Stimulated activated CD8-positive, alpha-beta memory T cell treated with anti-CD3 and anti-CD28 coated beads, Interleukin-12 subunit alpha, Interleukin-12 subunit beta, amount 100 ng/mL, for 4 hours (primary cell): ENCODE data around the gene REM2.

ENCODE experiments used
- DNase-seq: peaks from one replicate; pipeline ENCODE4 v3.0.0-alpha.2; 2020; ENCODE audit warnings: low read depth

The REM2 gene

DNA sequence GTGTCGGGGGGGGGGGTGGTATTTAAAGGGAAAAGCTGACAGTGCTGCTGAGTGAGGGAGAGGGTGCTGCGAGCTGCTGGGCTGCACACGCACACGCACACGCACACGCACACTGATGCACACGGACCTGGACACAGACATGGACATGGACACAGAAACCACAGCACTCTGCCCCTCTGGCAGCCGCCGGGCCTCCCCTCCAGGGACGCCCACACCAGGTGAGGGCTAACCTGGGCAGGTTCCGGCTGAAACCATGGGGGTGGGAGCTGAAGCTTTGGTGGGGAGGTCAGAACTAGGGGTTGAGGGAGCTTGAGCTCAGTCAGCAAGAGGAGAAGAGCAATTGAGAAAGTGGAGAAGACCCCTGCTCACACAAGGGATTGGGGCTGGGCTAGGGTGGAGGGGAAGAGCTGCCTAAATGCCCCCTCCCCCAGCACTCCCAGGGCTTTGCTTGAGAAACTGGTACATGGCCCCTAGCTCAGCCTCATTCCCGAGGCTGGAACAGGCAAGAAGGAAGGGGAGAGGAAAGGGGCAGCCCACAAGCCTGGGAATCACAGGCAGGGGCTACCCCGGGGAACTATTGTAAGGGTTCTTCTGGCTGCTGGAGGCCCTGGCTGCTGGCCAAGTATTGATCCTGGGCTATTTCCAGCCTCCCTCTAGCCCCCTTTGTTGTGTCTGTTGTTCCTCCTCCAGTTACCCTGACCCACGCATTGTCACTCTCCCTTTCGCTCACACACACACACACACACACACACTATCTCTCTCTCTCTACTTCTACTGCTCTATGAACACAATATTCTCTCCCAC lies at the start of gene REM2:
Gene REM2 (plus strand): TSS at position 50 of the 804 bp plus-strand sequence. CDS start 66 bp downstream, at position 116.
- no peak for DNase-seq

GRCh38 chr14:22835505-22835904 lies 47.5 kb upstream of the REM2 start:
- DNase-seq = no peak

DNA sequence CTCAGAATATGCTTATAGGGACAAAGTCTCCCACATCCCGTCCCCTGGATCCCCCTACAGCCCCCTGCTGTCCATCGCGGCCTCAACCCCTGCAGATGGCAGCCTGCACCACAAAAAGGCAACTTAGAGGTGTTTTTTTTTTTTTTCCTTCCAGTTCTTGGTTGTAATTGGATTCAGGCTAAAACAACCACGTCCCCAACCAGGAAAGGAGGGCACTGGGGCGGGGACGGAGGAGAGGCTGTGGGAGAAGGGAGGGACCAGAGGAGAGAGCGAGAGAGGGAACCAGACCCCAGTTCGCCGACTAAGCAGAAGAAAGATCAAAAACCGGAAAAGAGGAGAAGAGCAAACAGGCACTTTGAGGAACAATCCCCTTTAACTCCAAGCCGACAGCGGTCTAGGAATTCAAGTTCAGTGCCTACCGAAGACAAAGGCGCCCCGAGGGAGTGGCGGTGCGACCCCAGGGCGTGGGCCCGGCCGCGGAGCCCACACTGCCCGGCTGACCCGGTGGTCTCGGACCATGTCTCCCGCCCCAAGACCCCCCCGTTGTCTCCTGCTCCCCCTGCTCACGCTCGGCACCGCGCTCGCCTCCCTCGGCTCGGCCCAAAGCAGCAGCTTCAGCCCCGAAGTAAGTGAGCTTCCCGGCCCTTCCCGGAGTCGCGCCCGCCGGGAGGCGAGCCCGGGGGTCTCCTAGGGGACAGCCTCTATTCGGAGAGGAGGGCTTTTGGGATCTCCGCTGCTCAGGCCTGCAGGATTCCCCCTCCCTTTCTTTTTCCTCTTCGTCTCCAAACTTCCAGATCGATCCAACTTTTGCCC lies 46.5 kb upstream of the REM2 start, which contains the start of gene MMP14:
Gene MMP14 (plus strand): TSS at position 285 of the 813 bp plus-strand sequence. CDS start 233 bp downstream, at position 518.
- DNase-seq = no peak

GRCh38 chr14:22837114-22837749 lies 45.8 kb upstream of the REM2 start:
- DNase-seq = no peak

DNA sequence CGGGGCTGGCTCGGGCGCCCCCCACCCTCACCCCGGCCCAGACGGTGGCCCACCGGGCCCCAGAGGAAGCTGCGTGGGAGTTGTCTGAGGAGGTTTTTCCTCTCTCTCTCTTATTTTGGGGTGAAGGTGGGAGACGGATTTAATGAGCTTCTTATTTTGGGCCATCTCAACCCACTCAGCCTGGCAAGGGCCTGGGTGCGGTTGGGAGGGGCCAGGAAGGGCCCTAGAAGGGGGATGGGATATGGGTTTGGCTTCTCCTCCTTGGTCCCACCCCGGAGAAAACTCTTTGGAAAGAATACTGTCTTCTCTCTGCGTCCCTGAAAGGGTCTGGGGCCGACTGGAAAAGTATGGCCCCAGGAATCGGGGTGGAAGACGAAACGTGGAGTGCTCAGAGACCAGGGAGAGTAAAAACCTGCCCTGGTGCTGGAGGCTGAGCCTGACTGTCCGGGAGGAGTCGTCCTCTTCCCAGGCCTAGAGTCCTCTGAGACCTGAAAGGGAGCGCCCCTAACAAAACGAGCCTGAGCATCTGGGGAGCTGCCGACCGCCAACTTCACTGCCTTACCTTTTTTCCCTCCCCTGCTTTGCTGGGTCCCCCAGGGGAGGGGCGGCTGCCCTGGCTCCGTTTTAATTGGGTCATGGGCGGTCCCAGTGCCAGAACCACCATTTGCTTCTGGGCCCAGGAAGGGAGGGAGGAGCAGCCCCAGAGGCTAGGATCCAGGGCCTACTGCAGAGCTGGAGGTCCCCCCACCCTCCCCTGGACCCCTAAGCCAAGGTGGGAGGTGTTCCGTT lies 45.1 kb upstream of the REM2 start:
- no peak for DNase-seq

- DNase-seq = no peak
Observed at GRCh38 chr14:22838631-22839041, 44.4 kb upstream of the REM2 start.

GRCh38 chr14:22839159-22839779 lies 43.8 kb upstream of the REM2 start:
- no peak for DNase-seq

- DNase-seq = no peak
Observed at GRCh38 chr14:22841311-22841710, 41.7 kb upstream of the REM2 start.

DNA sequence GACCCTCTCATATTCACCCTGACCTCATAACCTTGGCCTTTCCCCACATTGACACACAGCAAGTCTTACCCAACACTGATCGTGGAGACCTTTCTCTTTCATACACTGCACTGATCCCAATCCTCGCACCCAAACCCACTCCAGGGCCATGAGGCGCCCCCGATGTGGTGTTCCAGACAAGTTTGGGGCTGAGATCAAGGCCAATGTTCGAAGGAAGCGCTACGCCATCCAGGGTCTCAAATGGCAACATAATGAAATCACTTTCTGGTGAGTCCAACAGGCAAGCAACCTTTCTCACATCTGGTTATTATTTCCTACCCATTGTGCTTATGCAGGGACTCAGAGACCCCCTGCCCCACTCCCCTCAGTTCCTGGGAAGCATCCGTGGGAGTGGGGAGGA lies 41.3 kb upstream of the REM2 start:
- DNase-seq = no peak

GRCh38 chr14:22842211-22843122 lies 40.6 kb upstream of the REM2 start:
- DNase-seq = no peak

DNA sequence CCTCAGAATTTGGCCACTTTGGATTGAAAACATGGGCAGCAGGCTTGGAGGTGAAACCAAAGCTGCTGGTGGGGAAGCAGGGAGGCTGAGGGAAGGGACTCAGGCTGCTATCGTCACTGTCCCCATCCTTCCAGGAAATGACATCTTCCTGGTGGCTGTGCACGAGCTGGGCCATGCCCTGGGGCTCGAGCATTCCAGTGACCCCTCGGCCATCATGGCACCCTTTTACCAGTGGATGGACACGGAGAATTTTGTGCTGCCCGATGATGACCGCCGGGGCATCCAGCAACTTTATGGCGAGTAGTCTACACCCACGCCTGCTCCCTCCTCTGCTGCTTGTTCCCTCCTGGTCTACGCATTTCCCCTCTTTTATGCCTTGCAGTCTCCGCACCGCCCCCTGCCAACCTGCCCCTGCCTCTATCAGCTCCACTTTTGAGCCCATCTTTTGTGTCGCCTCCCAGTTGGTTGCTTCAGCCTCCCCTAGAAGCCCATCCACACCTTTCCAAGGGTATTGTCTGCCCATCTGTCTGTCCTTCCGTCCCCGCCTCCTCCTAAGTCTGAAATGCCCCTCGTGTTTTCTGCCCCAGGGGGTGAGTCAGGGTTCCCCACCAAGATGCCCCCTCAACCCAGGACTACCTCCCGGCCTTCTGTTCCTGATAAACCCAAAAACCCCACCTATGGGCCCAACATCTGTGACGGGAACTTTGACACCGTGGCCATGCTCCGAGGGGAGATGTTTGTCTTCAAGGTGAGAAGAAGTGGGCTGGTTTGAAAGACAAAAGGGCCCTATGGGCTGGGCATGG lies 39.7 kb upstream of the REM2 start:
- DNase-seq = no peak

GRCh38 chr14:22844221-22845102 lies 38.6 kb upstream of the REM2 start:
- DNase-seq = no peak

GRCh38 chr14:22845103-22845394 lies 38.0 kb upstream of the REM2 start:
- DNase-seq = no peak

- DNase-seq = no peak
Observed at GRCh38 chr14:22845821-22846625, 37.0 kb upstream of the REM2 start.

- DNase-seq = no peak
Observed at GRCh38 chr14:22846811-22847307, 36.2 kb upstream of the REM2 start.

GRCh38 chr14:22847661-22848341 lies 35.2 kb upstream of the REM2 start:
- no peak for DNase-seq
